Glomerular visceral epithelial cell (primary cell): Measurements from ENCODE around the gene DNAH14.
"Not testable (repeated sequence)": the region's sequence is repeated elsewhere in the genome, so short reads cannot be mapped to it uniquely, and the experiment has no call there.

Experiments
- DNase-seq: peaks from one replicate; pipeline ENCODE4 v3.0.0-alpha.2; 2016; ENCODE audit errors: extremely low spot score

Gene DNAH14

GRCh38 chr1:224921354-224921753, 8.1 kb upstream of the DNAH14 start:
- no peak for DNase-seq

- peak; percentile 51 for DNase-seq
Observed at GRCh38 chr1:224922404-224923164, 6.9 kb upstream of the DNAH14 start.

- no peak for DNase-seq
Observed at GRCh38 chr1:224923726-224924125, 5.7 kb upstream of the DNAH14 start.

GRCh38 chr1:224927631-224928030, 1.8 kb upstream of the DNAH14 start:
- DNase-seq, result not testable (repeated sequence)

- no peak for DNase-seq
Observed at GRCh38 chr1:224928906-224929305, 569 bp upstream of the DNAH14 start.

- DNase-seq, result no peak
Observed at GRCh38 chr1:224931605-224932004, 2.1 kb downstream of the DNAH14 start.

- no peak for DNase-seq
Observed at GRCh38 chr1:224932607-224933249, 3.3 kb downstream of the DNAH14 start.

GRCh38 chr1:224933584-224933983, 4.1 kb downstream of the DNAH14 start:
- DNase-seq, result no peak

- DNase-seq, result no peak
Observed at GRCh38 chr1:224938652-224939051, 9.2 kb downstream of the DNAH14 start.

GRCh38 chr1:224939844-224940425, 10.5 kb downstream of the DNAH14 start:
- peak; percentile 25 for DNase-seq

- DNase-seq, result not testable (repeated sequence)
Observed at GRCh38 chr1:224940735-224941134, 11.3 kb downstream of the DNAH14 start.

- DNase-seq, result not testable (repeated sequence)
Observed at GRCh38 chr1:224945651-224946348, 16.3 kb downstream of the DNAH14 start.

GRCh38 chr1:224946349-224946691, 16.8 kb downstream of the DNAH14 start:
- not testable (repeated sequence) for DNase-seq

- no peak for DNase-seq
Observed at GRCh38 chr1:224957696-224958095, 28.2 kb downstream of the DNAH14 start.

GRCh38 chr1:224958490-224958889, 29.0 kb downstream of the DNAH14 start:
- DNase-seq, result no peak

GRCh38 chr1:224959115-224959514, 29.6 kb downstream of the DNAH14 start:
- DNase-seq, result no peak

- no peak for DNase-seq
Observed at GRCh38 chr1:224959656-224960055, 30.2 kb downstream of the DNAH14 start.

GRCh38 chr1:224980181-224980580, 50.7 kb downstream of the DNAH14 start:
- DNase-seq, result no peak

- DNase-seq, result not testable (repeated sequence)
Observed at GRCh38 chr1:224981922-224982354, 52.5 kb downstream of the DNAH14 start.

- DNase-seq, result no peak
Observed at GRCh38 chr1:224988042-224988441, 58.6 kb downstream of the DNAH14 start.

- DNase-seq, result no peak
Observed at GRCh38 chr1:224989615-224990014, 60.1 kb downstream of the DNAH14 start.

GRCh38 chr1:224991550-224991949, 62.1 kb downstream of the DNAH14 start:
- not testable (repeated sequence) for DNase-seq
